GM12875 (cell line): ENCODE results near the gene ZNF674.

Experiments used
- H3K4me3 ChIP-seq: one replicate; pipeline ENCODE4 v1.5.1; 2011; ENCODE audit warnings: low read depth, low read length, control low read depth
- CTCF ChIP-seq: IDR thresholded peaks from 2 replicates; pipeline ENCODE4 v1.5.1; 2011; ENCODE audit warnings: low read depth, mild to moderate bottlenecking, control low read depth, inconsistent platforms, low read length, moderate library complexity, borderline replicate concordance; ENCODE audit not compliant: insufficient read depth

The ZNF674 gene

DNA sequence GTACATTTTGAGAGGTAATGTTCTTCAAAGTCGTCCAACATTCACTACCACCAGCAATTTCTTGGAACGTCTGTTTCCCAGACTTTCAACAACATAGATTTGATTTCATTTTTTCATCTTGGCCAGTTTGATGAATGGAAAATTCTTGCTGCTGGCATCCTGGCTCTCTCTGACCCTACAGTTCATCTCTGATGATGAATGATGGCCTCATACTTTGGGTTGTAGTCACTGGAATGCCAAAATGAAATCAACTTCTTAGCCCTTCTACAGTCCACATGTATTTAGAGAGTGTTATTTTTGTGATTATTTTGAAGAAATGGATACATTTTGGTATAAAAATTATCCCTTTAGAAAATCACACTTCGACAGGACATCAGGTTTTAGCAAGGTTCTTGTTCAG is 37.1 kb upstream of the ZNF674 start:
- no peak overlapping the region for H3K4me3 ChIP-seq
- TF ChIP-seq CTCF = no peak

GRCh38 chrX:46580613-46581012 is 35.4 kb upstream of the ZNF674 start:
- TF ChIP-seq CTCF = no peak
- H3K4me3 ChIP-seq = no peak overlapping the region

GRCh38 chrX:46579250-46579649 is 34.0 kb upstream of the ZNF674 start:
- no peak overlapping the region for H3K4me3 ChIP-seq
- no peak for TF ChIP-seq CTCF

DNA sequence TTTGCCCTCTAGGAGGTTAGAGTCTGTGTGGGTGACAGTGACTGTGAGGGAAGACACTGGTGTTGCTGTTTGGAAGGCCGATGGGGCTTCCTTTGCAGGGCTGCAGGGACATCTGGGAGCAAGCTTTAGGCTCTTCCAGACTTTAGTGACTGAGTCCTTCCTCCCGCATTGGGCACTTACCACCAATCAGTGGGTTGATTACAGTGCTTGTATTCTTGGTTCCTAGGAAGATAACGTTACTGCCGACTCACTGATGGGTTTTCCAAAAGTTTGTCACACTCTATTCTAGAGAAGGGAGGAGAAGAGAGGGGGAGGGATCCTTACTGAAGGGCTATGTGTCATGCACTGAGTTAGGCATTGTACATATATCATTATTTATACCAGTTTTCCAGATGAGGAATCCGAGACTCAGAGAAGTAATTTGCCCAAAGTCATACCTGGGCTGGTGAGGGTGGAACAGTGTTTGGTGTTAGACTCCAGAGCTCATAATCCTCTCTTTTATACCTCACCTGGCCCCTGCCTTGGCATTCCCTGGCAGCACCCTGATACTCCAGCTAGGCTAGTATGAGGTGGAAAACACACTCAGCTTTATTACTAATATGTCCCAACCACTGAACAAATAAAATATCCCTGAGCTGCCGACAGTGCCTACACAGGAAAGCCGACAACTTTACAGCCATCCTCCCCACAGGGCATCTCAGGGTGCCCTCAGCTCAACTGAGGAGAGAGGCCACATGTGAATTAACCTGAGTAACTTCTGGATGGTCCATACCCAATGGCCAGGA is 32.2 kb upstream of the ZNF674 start:
- no peak overlapping the region for H3K4me3 ChIP-seq

DNA sequence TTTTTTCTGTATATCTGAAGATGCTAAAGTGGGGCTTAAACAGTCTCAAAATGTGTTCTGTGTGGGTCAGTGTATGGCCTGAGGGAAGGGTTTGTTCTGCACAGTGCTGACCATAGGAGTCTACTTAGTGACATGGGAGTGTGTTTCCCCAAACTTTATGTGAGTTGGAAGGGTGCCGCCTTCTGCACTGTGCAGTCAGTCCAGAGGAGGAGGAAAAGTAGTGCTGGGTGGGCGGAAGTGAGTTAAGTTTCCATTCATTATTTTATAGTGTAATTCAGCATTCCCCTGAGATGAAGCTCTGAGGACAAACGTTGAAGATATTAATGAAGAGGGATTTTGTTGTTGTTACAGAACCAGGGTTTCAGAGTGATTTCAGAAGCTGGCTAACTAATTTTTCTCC is 31.2 kb upstream of the ZNF674 start:
- TF ChIP-seq CTCF = no peak
- H3K4me3 ChIP-seq = peak overlapping the region; percentile 72

More for the DNA sequence above, 32.2 kb upstream of the ZNF674 start:
- no peak for TF ChIP-seq CTCF

DNA sequence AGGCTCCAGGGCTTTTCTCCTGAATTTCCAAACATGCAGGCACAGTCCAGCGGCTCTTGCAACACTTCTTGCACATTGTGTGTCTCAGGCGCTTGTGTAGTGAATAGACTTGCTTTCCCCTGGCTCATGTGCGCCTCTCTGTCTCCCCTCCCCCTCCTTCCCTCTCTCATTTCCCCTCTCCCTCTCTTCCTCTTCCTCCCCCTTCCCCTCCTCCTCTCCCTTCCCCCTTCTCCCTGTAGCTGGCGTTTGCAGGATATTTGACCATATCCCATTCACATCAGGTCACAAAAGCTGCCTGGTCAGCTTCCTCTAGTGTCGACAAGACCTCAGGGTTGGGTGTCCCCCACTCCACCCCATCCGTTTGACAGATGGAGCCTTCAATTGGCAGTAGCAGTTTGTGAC is 30.8 kb upstream of the ZNF674 start:
- peak overlapping the region; percentile 72 for H3K4me3 ChIP-seq
- TF ChIP-seq CTCF = no peak

DNA sequence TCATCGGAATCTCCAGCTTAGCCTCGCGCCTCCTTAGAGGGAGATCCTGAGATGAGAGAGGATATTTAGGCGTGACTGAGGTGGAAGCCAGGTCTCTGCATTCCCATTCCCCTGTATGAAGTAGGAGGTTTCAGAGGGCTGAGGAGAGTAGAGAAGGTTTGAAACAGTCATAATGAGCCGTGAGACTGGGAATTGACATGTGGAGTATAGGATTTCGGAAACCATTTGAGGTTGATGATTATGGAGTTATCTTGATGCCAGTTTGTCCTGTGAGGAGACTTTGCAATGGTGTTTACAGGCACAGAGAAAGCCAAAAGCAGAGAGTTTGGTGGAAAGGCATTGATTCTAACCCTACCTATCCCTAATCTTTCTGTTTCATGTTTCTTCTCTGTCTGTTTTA is 30.4 kb upstream of the ZNF674 start:
- no peak for TF ChIP-seq CTCF
- H3K4me3 ChIP-seq = peak overlapping the region; percentile 72
